Measurements from ENCODE around the gene NDUFA11.

The NDUFA11 gene

DNA sequence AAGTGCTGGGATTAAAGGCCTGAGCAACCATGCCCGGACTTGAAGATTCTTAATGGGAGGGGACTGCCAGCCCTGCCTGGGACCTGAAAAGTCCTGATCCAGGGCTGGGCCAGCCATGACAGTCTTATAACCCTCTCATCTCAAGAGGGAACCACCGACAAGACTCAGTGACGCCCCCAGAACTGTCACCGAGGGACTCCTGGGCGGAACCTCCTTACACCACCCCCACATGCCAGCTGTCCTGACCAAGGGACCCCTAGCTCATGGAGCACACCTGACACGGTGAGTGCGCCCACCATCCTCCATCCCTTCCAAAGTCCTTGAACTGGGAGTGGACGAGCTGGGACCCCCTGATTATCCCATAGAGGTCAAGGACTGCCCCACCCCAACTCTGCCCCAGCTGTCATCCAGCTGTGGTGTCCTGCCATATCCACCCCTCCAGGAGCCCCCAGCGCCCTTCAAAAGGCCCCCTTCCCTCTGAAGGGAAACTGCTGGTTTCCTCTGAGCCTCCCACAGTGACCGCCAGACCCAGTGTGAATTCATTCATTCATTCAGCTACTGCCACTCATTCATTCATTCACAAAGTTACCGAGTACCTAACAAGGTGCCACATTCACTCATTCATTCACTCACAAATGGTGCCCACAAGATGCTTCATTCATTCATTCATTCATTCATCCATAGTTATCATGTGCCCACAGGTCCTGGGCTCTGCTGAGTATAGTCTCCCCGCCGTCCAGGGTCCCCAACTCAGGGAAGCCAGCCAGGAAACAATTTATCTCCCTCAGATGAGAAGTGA is 3.7 kb downstream of the NDUFA11 start:
- H3K27me3 ChIP-seq (ENCODE audit: control insufficient read depth, insufficient read depth, low read length) = no peaks in the 10 kb centered on the region

DNA sequence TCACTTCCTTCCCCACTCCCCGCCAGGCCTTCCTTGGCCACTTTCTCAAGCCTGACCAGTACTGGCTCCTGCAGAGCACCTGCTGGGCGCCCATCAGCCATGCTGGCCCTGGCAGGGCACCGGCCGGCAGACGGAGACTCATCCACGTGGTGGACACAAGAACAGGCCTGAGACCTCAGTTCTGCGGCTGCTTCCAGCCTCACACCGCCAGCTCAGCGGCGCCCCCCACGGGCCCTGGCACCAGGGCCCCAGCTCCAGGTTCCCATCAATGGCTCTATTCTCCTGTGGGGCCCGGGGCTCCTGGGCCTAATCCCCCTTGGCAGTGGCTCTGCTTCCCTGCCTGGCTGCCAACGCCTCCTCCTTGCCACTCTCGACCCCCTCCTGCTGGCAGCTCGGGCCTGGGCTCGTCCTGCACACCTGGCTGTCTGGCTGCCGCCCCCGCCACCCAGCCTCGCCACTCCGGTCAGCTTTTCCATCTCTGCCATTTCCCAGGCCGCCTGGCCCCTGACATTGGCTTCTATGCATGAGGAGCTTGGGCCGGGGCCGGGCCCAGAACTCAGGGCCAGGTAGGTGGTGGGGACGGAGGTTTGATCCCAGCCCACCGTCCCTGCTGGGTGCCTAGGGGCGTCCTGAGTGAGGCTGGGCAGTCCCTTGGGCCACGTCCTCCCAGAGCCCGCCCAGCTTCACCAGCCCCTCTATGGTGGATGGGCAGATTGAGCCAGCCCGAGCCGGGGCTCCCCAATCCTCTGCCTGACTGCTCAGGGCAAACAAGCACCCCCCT is 6.2 kb downstream of the NDUFA11 start:
- H3K9me3 ChIP-seq (ENCODE audit: control insufficient read depth, low read length) = no peaks in the 10 kb centered on the region
- no peak overlapping the region for H3K9ac ChIP-seq (ENCODE audit: low read length)
- H3K4me3 ChIP-seq (ENCODE audit: low read length) = no peak overlapping the region
- H3K27me3 ChIP-seq (ENCODE audit: control insufficient read depth, insufficient read depth, low read length) = peaks cover under 1% of the 10 kb centered on the region
- H3K4me1 ChIP-seq (ENCODE audit: control insufficient read depth, insufficient read depth, low read length) = peaks cover 9% of the 10 kb centered on the region
- H3K36me3 ChIP-seq (ENCODE audit: control insufficient read depth, insufficient read depth, low read length) = no peaks in the 10 kb centered on the region

More for the DNA sequence above, 3.7 kb downstream of the NDUFA11 start:
- Histone ChIP-seq H3K4me1 (ENCODE audit: control insufficient read depth, insufficient read depth, low read length) (peaks cover 11% of the 10 kb centered on the region), H3K4me3 (ENCODE audit: low read length) (no peak overlapping the region), H3K9ac (ENCODE audit: low read length) (no peak overlapping the region), H3K36me3 (ENCODE audit: control insufficient read depth, insufficient read depth, low read length) (no peaks in the 10 kb centered on the region), H3K9me3 (ENCODE audit: control insufficient read depth, low read length) (no peaks in the 10 kb centered on the region)

GRCh38 chr19:5896365-5897076 is 7.1 kb downstream of the NDUFA11 start:
- H3K9ac ChIP-seq (ENCODE audit: low read length) = no peak overlapping the region
- H3K9me3 ChIP-seq (ENCODE audit: control insufficient read depth, low read length) = no peaks in the 10 kb centered on the region
- H3K27me3 ChIP-seq (ENCODE audit: control insufficient read depth, insufficient read depth, low read length) = peaks cover 9% of the 10 kb centered on the region
- no peak overlapping the region for H3K4me3 ChIP-seq (ENCODE audit: low read length)
- H3K36me3 ChIP-seq (ENCODE audit: control insufficient read depth, insufficient read depth, low read length) = no peaks in the 10 kb centered on the region
- H3K4me1 ChIP-seq (ENCODE audit: control insufficient read depth, insufficient read depth, low read length) = peaks cover 7% of the 10 kb centered on the region

DNA sequence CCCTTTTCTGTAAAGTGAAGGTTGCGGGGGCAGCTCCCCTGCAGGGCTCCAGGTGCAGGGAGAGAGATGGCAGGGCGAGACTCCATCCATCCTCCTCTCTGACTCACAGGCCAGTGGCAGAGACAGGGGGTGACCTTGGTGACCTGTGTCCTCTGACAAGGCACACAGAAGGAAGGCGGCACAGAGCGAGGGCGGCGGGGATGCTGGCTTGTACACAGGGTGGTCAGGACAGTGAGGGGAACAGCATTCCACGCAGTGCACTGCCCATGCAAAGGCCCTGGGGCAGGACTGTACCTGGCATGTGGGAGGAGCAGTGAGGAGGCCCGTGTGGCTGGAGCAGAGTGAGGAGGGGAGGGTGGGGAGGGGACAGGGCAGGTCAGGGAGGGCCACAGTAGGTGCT is 7.7 kb downstream of the NDUFA11 start:
- Histone ChIP-seq H3K27me3 (ENCODE audit: control insufficient read depth, insufficient read depth, low read length) (peaks cover 12% of the 10 kb centered on the region), H3K4me1 (ENCODE audit: control insufficient read depth, insufficient read depth, low read length) (peaks cover 7% of the 10 kb centered on the region), H3K9ac (ENCODE audit: low read length) (no peak overlapping the region), H3K4me3 (ENCODE audit: low read length) (no peak overlapping the region), H3K36me3 (ENCODE audit: control insufficient read depth, insufficient read depth, low read length) (no peaks in the 10 kb centered on the region), H3K9me3 (ENCODE audit: control insufficient read depth, low read length) (no peaks in the 10 kb centered on the region)

- Histone ChIP-seq H3K9me3 (ENCODE audit: control insufficient read depth, low read length) (no peaks in the 10 kb centered on the region), H3K36me3 (ENCODE audit: control insufficient read depth, insufficient read depth, low read length) (no peaks in the 10 kb centered on the region), H3K4me1 (ENCODE audit: control insufficient read depth, insufficient read depth, low read length) (peaks cover 7% of the 10 kb centered on the region), H3K9ac (ENCODE audit: low read length) (no peak overlapping the region), H3K27me3 (ENCODE audit: control insufficient read depth, insufficient read depth, low read length) (peaks cover 12% of the 10 kb centered on the region), H3K4me3 (ENCODE audit: low read length) (no peak overlapping the region)
Observed at GRCh38 chr19:5895409-5895808, 8.2 kb downstream of the NDUFA11 start.

- H3K9ac ChIP-seq (ENCODE audit: low read length) = no peak overlapping the region
- peaks cover 7% of the 10 kb centered on the region for H3K4me1 ChIP-seq (ENCODE audit: control insufficient read depth, insufficient read depth, low read length)
- H3K9me3 ChIP-seq (ENCODE audit: control insufficient read depth, low read length) = no peaks in the 10 kb centered on the region
- peaks cover 12% of the 10 kb centered on the region for H3K27me3 ChIP-seq (ENCODE audit: control insufficient read depth, insufficient read depth, low read length)
- H3K4me3 ChIP-seq (ENCODE audit: low read length) = no peak overlapping the region
- no peaks in the 10 kb centered on the region for H3K36me3 ChIP-seq (ENCODE audit: control insufficient read depth, insufficient read depth, low read length)
Observed at GRCh38 chr19:5894704-5895349, 8.8 kb downstream of the NDUFA11 start.

DNA sequence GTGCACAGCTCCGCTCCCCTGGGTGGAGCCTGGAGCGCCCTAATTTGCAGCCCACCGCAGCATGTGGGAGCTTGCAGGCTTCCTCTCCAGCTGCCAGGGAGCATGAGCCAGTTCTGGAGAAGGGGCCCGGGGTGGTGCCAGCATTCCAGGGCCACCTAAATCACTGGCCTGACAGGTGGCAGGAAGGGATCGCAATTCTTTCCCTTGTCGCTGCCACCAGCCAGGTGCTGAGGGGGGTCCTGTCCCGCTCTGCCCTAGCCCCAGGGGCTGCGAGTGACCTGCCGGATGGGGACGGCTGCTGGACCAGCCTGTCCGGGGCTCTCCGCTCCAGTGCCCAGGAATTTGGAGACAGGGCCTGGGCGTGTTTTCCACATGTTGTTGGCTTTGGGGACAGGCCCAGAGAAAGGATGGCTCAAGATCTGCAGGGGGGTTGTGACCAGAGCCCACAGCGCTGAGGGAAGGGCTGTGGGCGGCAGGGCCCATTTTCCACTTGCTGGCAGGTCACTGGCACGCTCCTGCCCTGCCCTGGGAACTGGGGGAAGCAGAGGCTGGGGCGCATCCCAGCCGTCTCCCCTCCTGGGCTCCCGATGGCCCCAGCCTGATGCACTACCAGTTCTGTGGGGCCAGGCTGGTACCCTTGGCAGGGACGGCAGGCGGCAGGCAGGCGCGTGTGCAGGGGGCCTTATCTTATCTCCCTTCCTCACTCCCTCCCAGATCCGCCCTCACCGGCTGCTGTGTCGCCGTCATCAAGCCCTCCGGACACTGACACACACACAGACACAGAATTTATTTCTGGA is 9.5 kb downstream of the NDUFA11 start:
- no peaks in the 10 kb centered on the region for H3K9me3 ChIP-seq (ENCODE audit: control insufficient read depth, low read length)
- no peak overlapping the region for H3K9ac ChIP-seq (ENCODE audit: low read length)

GRCh38 chr19:5893296-5893903 is 10.2 kb downstream of the NDUFA11 start:
- Histone ChIP-seq H3K9ac (ENCODE audit: low read length) (no peak overlapping the region), H3K4me1 (ENCODE audit: control insufficient read depth, insufficient read depth, low read length) (peaks cover 7% of the 10 kb centered on the region), H3K4me3 (ENCODE audit: low read length) (no peak overlapping the region), H3K9me3 (ENCODE audit: control insufficient read depth, low read length) (no peaks in the 10 kb centered on the region), H3K27me3 (ENCODE audit: control insufficient read depth, insufficient read depth, low read length) (peaks cover 12% of the 10 kb centered on the region), H3K36me3 (ENCODE audit: control insufficient read depth, insufficient read depth, low read length) (no peaks in the 10 kb centered on the region)

More for the DNA sequence above, 9.5 kb downstream of the NDUFA11 start:
- Histone ChIP-seq H3K4me3 (ENCODE audit: low read length) (no peak overlapping the region), H3K27me3 (ENCODE audit: control insufficient read depth, insufficient read depth, low read length) (peaks cover 12% of the 10 kb centered on the region), H3K4me1 (ENCODE audit: control insufficient read depth, insufficient read depth, low read length) (peaks cover 7% of the 10 kb centered on the region), H3K36me3 (ENCODE audit: control insufficient read depth, insufficient read depth, low read length) (no peaks in the 10 kb centered on the region)

DNA sequence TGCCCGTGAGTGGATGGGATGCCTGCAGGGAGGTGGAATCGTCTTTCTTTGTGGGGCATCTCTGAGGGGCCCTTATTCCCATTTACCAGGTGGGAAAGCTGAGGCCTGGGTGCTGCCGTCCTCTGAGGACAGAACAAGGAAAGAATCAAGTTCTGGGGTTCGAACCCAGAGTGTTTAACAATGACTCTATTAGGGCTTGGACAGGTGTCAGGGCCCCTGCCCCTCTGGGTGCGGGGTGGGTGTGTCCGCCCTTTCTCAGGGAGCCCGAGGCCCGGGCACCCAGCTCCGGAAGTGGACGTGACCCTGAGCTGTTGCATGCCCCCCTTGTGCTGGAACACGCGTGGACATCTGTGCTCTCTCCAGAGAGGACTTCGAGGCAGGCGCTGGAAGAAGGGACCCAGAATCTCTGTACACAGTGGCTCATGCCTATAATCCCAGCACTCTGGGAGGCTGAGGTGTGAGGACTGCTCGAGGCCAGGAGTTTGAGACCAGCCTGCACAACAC is 10.8 kb downstream of the NDUFA11 start:
- peaks cover 12% of the 10 kb centered on the region for H3K27me3 ChIP-seq (ENCODE audit: control insufficient read depth, insufficient read depth, low read length)
- no peak overlapping the region for H3K9ac ChIP-seq (ENCODE audit: low read length)
- H3K36me3 ChIP-seq (ENCODE audit: control insufficient read depth, insufficient read depth, low read length) = no peaks in the 10 kb centered on the region
- H3K4me3 ChIP-seq (ENCODE audit: low read length) = no peak overlapping the region
- H3K9me3 ChIP-seq (ENCODE audit: control insufficient read depth, low read length) = no peaks in the 10 kb centered on the region
- peaks cover 7% of the 10 kb centered on the region for H3K4me1 ChIP-seq (ENCODE audit: control insufficient read depth, insufficient read depth, low read length)

- H3K9me3 ChIP-seq (ENCODE audit: control insufficient read depth, low read length) = no peaks in the 10 kb centered on the region
- no peak overlapping the region for H3K9ac ChIP-seq (ENCODE audit: low read length)
- H3K36me3 ChIP-seq (ENCODE audit: control insufficient read depth, insufficient read depth, low read length) = no peaks in the 10 kb centered on the region
- peaks cover 12% of the 10 kb centered on the region for H3K27me3 ChIP-seq (ENCODE audit: control insufficient read depth, insufficient read depth, low read length)
- no peak overlapping the region for H3K4me3 ChIP-seq (ENCODE audit: low read length)
- H3K4me1 ChIP-seq (ENCODE audit: control insufficient read depth, insufficient read depth, low read length) = peaks cover 7% of the 10 kb centered on the region
Observed at GRCh38 chr19:5891938-5892771, 11.4 kb downstream of the NDUFA11 start.

Data from mucosa of stomach (tissue), 1 donor.